Measurements from ENCODE around the gene PXYLP1. TPM values are rescaled to one million over a fixed set of nuclear protein-coding genes. Genes with fewer than 3 reads are reported as not detected.

PXYLP1 gene
- total RNA-seq, 1 donor from 2014 or later = 21.2 TPM

GRCh38 chr3:141277451-141277850 is 45.8 kb downstream of the PXYLP1 start:
- peaks cover 4% of the 10 kb centered on the region for H3K36me3 Mint-ChIP-seq (ENCODE audit: unreplicated experiment)
- H3K27ac Mint-ChIP-seq (ENCODE audit: unreplicated experiment) = no peak overlapping the region
- no peak overlapping the region for H3K4me3 Mint-ChIP-seq (ENCODE audit: unreplicated experiment)
- no peaks in the 10 kb centered on the region for H3K27me3 Mint-ChIP-seq (ENCODE audit: unreplicated experiment)
- DNase-seq (ENCODE audit: extremely low spot score, unreplicated experiment) = no peak
- peaks cover 72% of the 10 kb centered on the region for H3K4me1 Mint-ChIP-seq (ENCODE audit: unreplicated experiment)
- no peak for TF ChIP-seq CTCF (IDR thresholded peaks at IDR 0.05)
- H3K9me3 Mint-ChIP-seq (ENCODE audit: unreplicated experiment) = no peaks in the 10 kb centered on the region

- peak overlapping the region; percentile 69 for H3K27ac Mint-ChIP-seq (ENCODE audit: unreplicated experiment)
- no peaks in the 10 kb centered on the region for H3K27me3 Mint-ChIP-seq (ENCODE audit: unreplicated experiment)
- no peaks in the 10 kb centered on the region for H3K9me3 Mint-ChIP-seq (ENCODE audit: unreplicated experiment)
- DNase-seq (ENCODE audit: extremely low spot score, unreplicated experiment) = peak; percentile 79
- peaks cover 79% of the 10 kb centered on the region for H3K4me1 Mint-ChIP-seq (ENCODE audit: unreplicated experiment)
- no peak for TF ChIP-seq CTCF (IDR thresholded peaks at IDR 0.05)
- no peak overlapping the region for H3K4me3 Mint-ChIP-seq (ENCODE audit: unreplicated experiment)
- peaks cover 6% of the 10 kb centered on the region for H3K36me3 Mint-ChIP-seq (ENCODE audit: unreplicated experiment)
Observed at GRCh38 chr3:141278196-141279076, 46.8 kb downstream of the PXYLP1 start.

GRCh38 chr3:141279077-141279967 is 47.7 kb downstream of the PXYLP1 start:
- Mint-ChIP-seq H3K4me1 (ENCODE audit: unreplicated experiment) (peaks cover 82% of the 10 kb centered on the region), H3K36me3 (ENCODE audit: unreplicated experiment) (peaks cover 6% of the 10 kb centered on the region), H3K27me3 (ENCODE audit: unreplicated experiment) (no peaks in the 10 kb centered on the region), H3K9me3 (ENCODE audit: unreplicated experiment) (no peaks in the 10 kb centered on the region), H3K27ac (ENCODE audit: unreplicated experiment) (peak overlapping the region; percentile 69), H3K4me3 (ENCODE audit: unreplicated experiment) (no peak overlapping the region)
- DNase-seq (ENCODE audit: extremely low spot score, unreplicated experiment) = peak; percentile 60
- TF ChIP-seq CTCF (IDR thresholded peaks at IDR 0.05) = peak; percentile 52

- DNase-seq (ENCODE audit: extremely low spot score, unreplicated experiment) = peak; percentile 87
- Mint-ChIP-seq H3K36me3 (ENCODE audit: unreplicated experiment) (peaks cover 6% of the 10 kb centered on the region), H3K4me3 (ENCODE audit: unreplicated experiment) (no peak overlapping the region), H3K27ac (ENCODE audit: unreplicated experiment) (peak overlapping the region; percentile 69), H3K4me1 (ENCODE audit: unreplicated experiment) (peaks cover 77% of the 10 kb centered on the region), H3K27me3 (ENCODE audit: unreplicated experiment) (no peaks in the 10 kb centered on the region), H3K9me3 (ENCODE audit: unreplicated experiment) (no peaks in the 10 kb centered on the region)
- TF ChIP-seq CTCF (IDR thresholded peaks at IDR 0.05) = no peak
Observed at GRCh38 chr3:141280086-141280485, 48.5 kb downstream of the PXYLP1 start.

GRCh38 chr3:141280690-141281089 is 49.1 kb downstream of the PXYLP1 start:
- Mint-ChIP-seq H3K4me3 (ENCODE audit: unreplicated experiment) (no peak overlapping the region), H3K36me3 (ENCODE audit: unreplicated experiment) (peaks cover 6% of the 10 kb centered on the region), H3K27me3 (ENCODE audit: unreplicated experiment) (no peaks in the 10 kb centered on the region), H3K9me3 (ENCODE audit: unreplicated experiment) (no peaks in the 10 kb centered on the region), H3K27ac (ENCODE audit: unreplicated experiment) (peak overlapping the region; percentile 69), H3K4me1 (ENCODE audit: unreplicated experiment) (peaks cover 72% of the 10 kb centered on the region)
- TF ChIP-seq CTCF (IDR thresholded peaks at IDR 0.05) = peak; percentile 37
- peak; percentile 57 for DNase-seq (ENCODE audit: extremely low spot score, unreplicated experiment)

All from osteocyte (in vitro differentiated cells).